Kidney (tissue), 14 donors: ENCODE results near the gene PTH1R. TPM values are rescaled to one million over a fixed set of nuclear protein-coding genes. Genes with fewer than 3 reads are reported as not detected.

ENCODE experiments used
- DNase-seq, 5 donors: peaks; one replicate each; pipeline ENCODE4 v3.0.0-alpha.2; 2013 to 2020
- FAIRE-seq: peaks from 2 replicates; lab custom pipeline; 2012; peaks lifted over from hg19 to GRCh38; lab: Jason Lieb, UNC
- H3K27ac ChIP-seq, 2 donors: one replicate each; pipeline ENCODE4 v1.7.0; 2013; ENCODE audit warnings: low read depth in 2 of 2, low read length in 2 of 2, inconsistent platforms in 1 of 2
- H3K27me3 ChIP-seq: one replicate; pipeline ENCODE4 v1.7.1; 2013; ENCODE audit warnings: low read length, inconsistent platforms; ENCODE audit not compliant: control insufficient read depth, insufficient read depth
- H3K36me3 ChIP-seq, 3 donors: one replicate each; pipeline versions ENCODE4 v1.7.0 to v1.7.1; 2013; ENCODE audit warnings: low read length in 3 of 3, control low read depth in 1 of 3, inconsistent platforms in 1 of 3; ENCODE audit not compliant: insufficient read depth in 3 of 3, control insufficient read depth in 2 of 3
- H3K4me1 ChIP-seq, 3 donors: one replicate each; pipeline versions ENCODE4 v1.7.0 to v1.7.1; 2013; ENCODE audit warnings: low read length in 3 of 3, inconsistent platforms in 1 of 3, low read depth in 1 of 3; ENCODE audit not compliant: control insufficient read depth in 2 of 3, insufficient read depth in 2 of 3
- H3K4me3 ChIP-seq, 3 donors: one replicate each; pipeline versions ENCODE4 v1.7.0 to v1.8.1; 2013; ENCODE audit warnings: low read length in 3 of 3, control low read depth in 1 of 3, inconsistent platforms in 1 of 3
- H3K9ac ChIP-seq, 3 donors: one replicate each; pipeline versions ENCODE4 v1.7.0 to v1.7.1; 2013; ENCODE audit warnings: low read length in 3 of 3, control low read depth in 1 of 3, inconsistent platforms in 1 of 3
- H3K9me3 ChIP-seq, 3 donors: one replicate each; pipeline versions ENCODE4 v1.7.0 to v1.7.1; 2013; ENCODE audit warnings: low read length in 3 of 3, control low read depth in 1 of 3, inconsistent platforms in 1 of 3; ENCODE audit not compliant: control insufficient read depth in 2 of 3, insufficient read depth in 1 of 3
- CTCF ChIP-seq: IDR thresholded peaks from 3 replicates; pipeline ENCODE4 v1.5.1; 2012; ENCODE audit warnings: mild to moderate bottlenecking, moderate library complexity, borderline replicate concordance; ENCODE audit not compliant: insufficient read depth; ENCODE audit errors: extremely low read depth
- intact Hi-C: fragments of 100-400 bp; cut with DNase I; formaldehyde crosslinking; loops from one replicate; pipeline ENCODE4 v1.11.1; 2022
- polyA plus RNA-seq: library from polyadenylated mRNA; stranded (reverse); fragments of 350-450 nt; fragmentation: Illumina TruSeq; extraction: RNeasy Lipid Tissue Mini Kit (QIAGEN cat#74804); gene quantifications from one replicate; pipeline ENCODE4 v1.2.3, GENCODE V29; 2014; ENCODE audit warnings: low read depth, low replicate concordance; ENCODE audit not compliant: insufficient read depth
- total RNA-seq: library from RNA; stranded (reverse); fragmentation: NEBNext Ultra II Directional; extraction: Animal tissue kit (Norgen Biotek cat#: 25700); gene quantifications from one replicate; pipeline ENCODE4 v1.2.1, GENCODE V29; 2021
- donor health status: control.
- donor health status: control.
- donor health status: control.
- donor health status: control.
- donor health status: control.
- donor health status: DM: yes; HTN: yes; CAD: no.
- donor health status: Normal renal cell carcinoma (clear cell type).

PTH1R gene
- total and polyA plus RNA-seq, 2 donors from 2014 or later, result 286 to 1,885 TPM

- H3K9me3 ChIP-seq, result no peaks in the 10 kb centered on the region
- intact Hi-C loops, result no loop called here
- FAIRE-seq, result no peak
- H3K9ac ChIP-seq, result peak overlapping the region in 2 of 3 donors; percentile 39 to 65
- TF ChIP-seq CTCF, result no peak
- no peak overlapping the region for H3K4me3 ChIP-seq
- no peaks in the 10 kb centered on the region for H3K27me3 ChIP-seq
- peak overlapping the region; percentile 77 to 86 for H3K27ac ChIP-seq
- peak in 1 of 5 donors; percentile 59 for DNase-seq
- H3K36me3 ChIP-seq, result peaks cover 0 to 23% (median 9%) of the 10 kb centered on the region in 3 donors
- H3K4me1 ChIP-seq, result peaks cover 0 to 73% (median 70%) of the 10 kb centered on the region in 3 donors
Observed at GRCh38 chr3:46934072-46934471, 56.6 kb downstream of the PTH1R start.

- intact Hi-C loops, result no loop called here
- no peak for FAIRE-seq
Observed at GRCh38 chr3:46934498-46935167, 57.1 kb downstream of the PTH1R start.

GRCh38 chr3:46935168-46935858 is 57.8 kb downstream of the PTH1R start:
- intact Hi-C loops, result no loop called here
- Histone ChIP-seq H3K27me3 (no peaks in the 10 kb centered on the region), H3K36me3 (peaks cover 0 to 28% (median 16%) of the 10 kb centered on the region in 3 donors), H3K4me1 (peaks cover 0 to 76% (median 61%) of the 10 kb centered on the region in 3 donors), H3K27ac (peak overlapping the region; percentile 77 to 86), H3K4me3 (no peak overlapping the region), H3K9ac (peak overlapping the region in 1 of 3 donors; percentile 65), H3K9me3 (no peaks in the 10 kb centered on the region)
- FAIRE-seq (no peak), DNase-seq (peak in 2 of 5 donors; percentile 62 to 92)
- peak; percentile 40 for TF ChIP-seq CTCF

More at GRCh38 chr3:46934498-46935167, 57.1 kb downstream of the PTH1R start:
- no peak for TF ChIP-seq CTCF
- H3K4me3 ChIP-seq, result no peak overlapping the region
- peak overlapping the region; percentile 77 to 86 for H3K27ac ChIP-seq
- peak overlapping the region in 1 of 3 donors; percentile 65 for H3K9ac ChIP-seq
- peak in 1 of 5 donors; percentile 86 for DNase-seq
- peaks cover 0 to 73% (median 65%) of the 10 kb centered on the region in 3 donors for H3K4me1 ChIP-seq
- no peaks in the 10 kb centered on the region for H3K27me3 ChIP-seq
- H3K9me3 ChIP-seq, result no peaks in the 10 kb centered on the region
- H3K36me3 ChIP-seq, result peaks cover 0 to 28% (median 9%) of the 10 kb centered on the region in 3 donors
